Measurements from ENCODE around the gene OLFML1. TPM values are rescaled to one million over a fixed set of nuclear protein-coding genes. Genes with fewer than 3 reads are reported as not detected.

Gene OLFML1
- total RNA-seq, 1 experiment from 2014 or later = not detected

DNA sequence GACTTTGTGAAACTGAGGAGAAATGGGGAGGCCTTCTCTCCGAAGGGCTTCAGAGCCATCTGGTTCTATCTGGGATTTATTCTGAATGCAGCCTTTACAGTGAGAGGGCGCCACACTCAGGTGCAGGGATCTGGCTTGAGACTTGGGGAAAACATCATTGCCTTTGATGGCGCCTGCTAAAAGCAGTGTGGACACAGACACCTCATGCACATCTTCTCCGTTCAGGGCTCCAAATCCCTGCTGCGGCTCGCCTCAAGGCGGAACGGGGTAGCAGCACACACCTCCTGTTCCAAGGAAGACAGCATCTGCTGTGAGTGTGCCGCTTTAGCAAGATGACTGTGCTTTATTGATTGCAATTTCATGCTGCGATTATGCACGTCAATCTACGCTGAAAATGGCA is 37.1 kb upstream of the OLFML1 start:
- H2AK5ac ChIP-seq (ENCODE audit: insufficient read length, low read length) = no peak overlapping the region
- no peaks in the 10 kb centered on the region for H3K4me1 ChIP-seq (ENCODE audit: insufficient read depth, low read length)
- no peaks in the 10 kb centered on the region for H4K20me1 ChIP-seq (ENCODE audit: control insufficient read depth, insufficient read depth, insufficient read length)
- H2BK15ac ChIP-seq (ENCODE audit: low read depth, low read length) = no peak overlapping the region
- H3K14ac ChIP-seq (ENCODE audit: insufficient read depth, low read length) = no peak overlapping the region
- no peaks in the 10 kb centered on the region for H3K79me1 ChIP-seq (ENCODE audit: insufficient read depth, low read depth, low read length, poor library complexity, severe bottlenecking)
- H2BK20ac ChIP-seq (ENCODE audit: low read depth, low read length, poor library complexity, severe bottlenecking) = no peak overlapping the region
- TF ChIP-seq, protein P1, sequence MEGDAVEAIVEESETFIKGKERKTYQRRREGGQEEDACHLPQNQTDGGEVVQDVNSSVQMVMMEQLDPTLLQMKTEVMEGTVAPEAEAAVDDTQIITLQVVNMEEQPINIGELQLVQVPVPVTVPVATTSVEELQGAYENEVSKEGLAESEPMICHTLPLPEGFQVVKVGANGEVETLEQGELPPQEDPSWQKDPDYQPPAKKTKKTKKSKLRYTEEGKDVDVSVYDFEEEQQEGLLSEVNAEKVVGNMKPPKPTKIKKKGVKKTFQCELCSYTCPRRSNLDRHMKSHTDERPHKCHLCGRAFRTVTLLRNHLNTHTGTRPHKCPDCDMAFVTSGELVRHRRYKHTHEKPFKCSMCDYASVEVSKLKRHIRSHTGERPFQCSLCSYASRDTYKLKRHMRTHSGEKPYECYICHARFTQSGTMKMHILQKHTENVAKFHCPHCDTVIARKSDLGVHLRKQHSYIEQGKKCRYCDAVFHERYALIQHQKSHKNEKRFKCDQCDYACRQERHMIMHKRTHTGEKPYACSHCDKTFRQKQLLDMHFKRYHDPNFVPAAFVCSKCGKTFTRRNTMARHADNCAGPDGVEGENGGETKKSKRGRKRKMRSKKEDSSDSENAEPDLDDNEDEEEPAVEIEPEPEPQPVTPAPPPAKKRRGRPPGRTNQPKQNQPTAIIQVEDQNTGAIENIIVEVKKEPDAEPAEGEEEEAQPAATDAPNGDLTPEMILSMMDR (conservative IDR thresholded peaks at IDR 0.05) = peak; percentile 59
- no CpG with 5 or more reads among the region's 12 CpGs for WGBS (ENCODE audit: extremely low coverage, insufficient read length, low lambda C conversion rate)
- H3K27me3 ChIP-seq (ENCODE audit: insufficient read depth, low read length) = no peaks in the 10 kb centered on the region
- no peaks in the 10 kb centered on the region for H3K9me3 ChIP-seq (ENCODE audit: control insufficient read depth, low read depth, low read length)
- H3K27ac ChIP-seq (ENCODE audit: insufficient read length, low read depth, low read length) = no peak overlapping the region
- no peak overlapping the region for H4K91ac ChIP-seq (ENCODE audit: insufficient read length, low read depth, low read length)
- H3K56ac ChIP-seq (ENCODE audit: insufficient read length, low read depth, low read length) = no peak overlapping the region
- Mint-ChIP-seq H3K4me1 (peaks cover 17 to 25% of the 10 kb centered on the region in 2 experiments), H3K4me3 (no peak overlapping the region), H3K36me3 (ENCODE audit: insufficient read depth in 1 of 3, low read depth in 3 of 3) (no peaks in the 10 kb centered on the region), H3K9me3 (no peaks in the 10 kb centered on the region), H3K27me3 (ENCODE audit: low read depth) (peaks cover 21% of the 10 kb centered on the region), H3K27ac (no peak overlapping the region)
- no peak overlapping the region for H2AFZ ChIP-seq (ENCODE audit: low read length)
- no peak overlapping the region for H3K9ac ChIP-seq (ENCODE audit: extremely low read depth, insufficient read length, low read length)
- no peak overlapping the region for H4K5ac ChIP-seq (ENCODE audit: insufficient read length, low read depth, low read length)
- no peak overlapping the region for H2BK120ac ChIP-seq (ENCODE audit: low read depth, low read length, poor library complexity, severe bottlenecking)
- H3K79me2 ChIP-seq (ENCODE audit: insufficient read depth, low read length) = no peaks in the 10 kb centered on the region
- H3K4ac ChIP-seq (ENCODE audit: low read depth, low read length) = no peak overlapping the region
- no peaks in the 10 kb centered on the region for H3K23me2 ChIP-seq (ENCODE audit: insufficient read length, low read depth, low read length, poor library complexity, severe bottlenecking)
- no peak overlapping the region for H3K18ac ChIP-seq (ENCODE audit: insufficient read length, low read depth, low read length)
- H3K23ac ChIP-seq (ENCODE audit: insufficient read length, low read depth, low read length) = no peak overlapping the region
- no peak overlapping the region for H3T11ph ChIP-seq (ENCODE audit: low read length)
- no peak overlapping the region for H4K8ac ChIP-seq (replicated peaks; ENCODE audit: insufficient read length, low read depth, low read length)
- H3K4me2 ChIP-seq (ENCODE audit: insufficient read depth, insufficient read length, low read length) = no peak overlapping the region
- no peak overlapping the region for H2BK5ac ChIP-seq (ENCODE audit: insufficient read length, low read length)
- H2BK12ac ChIP-seq (ENCODE audit: insufficient read length, low read depth, low read length) = no peak overlapping the region
- DNase-seq = peak; percentile 62
